ENCODE measurements around the gene RFX6.

DNA sequence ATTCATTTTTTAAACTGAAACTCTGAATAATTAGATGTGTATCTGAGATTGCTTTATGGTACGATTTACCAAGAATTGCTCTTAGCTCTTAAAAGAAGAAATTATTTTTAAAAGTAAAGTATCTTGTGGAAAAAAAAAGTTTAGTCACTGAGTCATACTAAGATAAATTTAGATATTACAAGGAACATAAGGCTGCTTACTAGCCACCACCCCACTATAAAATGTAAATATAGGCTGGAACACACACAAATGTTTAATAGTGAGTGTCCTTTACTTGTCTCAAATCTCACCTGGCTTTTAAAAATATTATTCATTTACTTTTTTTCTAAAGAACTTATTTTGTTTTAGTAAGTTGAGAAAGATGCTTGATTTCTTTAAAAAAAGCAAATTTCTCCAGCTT is 17.6 kb downstream of the RFX6 start:
- no peak for TF ChIP-seq CTCF (IDR thresholded peaks at IDR 0.05)
- no peak for TF ChIP-seq POLR2AphosphoS5 (IDR thresholded peaks at IDR 0.05)
- no peak for TF ChIP-seq POLR2A (IDR thresholded peaks at IDR 0.05)

Measured in upper lobe of left lung (tissue), 4 donors.